HepG2 (cell line): ENCODE data around the gene GDPD5. TPM values are rescaled to one million over a fixed set of nuclear protein-coding genes. Genes with fewer than 3 reads are reported as not detected.

Experiments
- AHDC1 ChIP-seq: sonication (generic); formaldehyde crosslinking; IDR thresholded peaks from 2 replicates; pipeline ENCODE4 v1.5.1; 2020; ENCODE audit warnings: mild to moderate bottlenecking, missing genetic modification reagents, borderline replicate concordance
- CENPBD1 ChIP-seq: sonication (generic); formaldehyde crosslinking; IDR thresholded peaks from 2 replicates; pipeline ENCODE4 v1.8.0; 2022; ENCODE audit warnings: missing genetic modification reagents, low read depth, mild to moderate bottlenecking, borderline replicate concordance
- DZIP1 ChIP-seq: sonication (generic); formaldehyde crosslinking; IDR thresholded peaks from 2 replicates; pipeline ENCODE4 v1.5.0; 2020; ENCODE audit warnings: mild to moderate bottlenecking, missing genetic modification reagents
- FOXO4 ChIP-seq: sonication (generic); formaldehyde crosslinking; conservative IDR thresholded peaks from 2 replicates; pipeline ENCODE4 v1.8.1; 2023; ENCODE audit warnings: missing genetic modification reagents
- GABPA ChIP-seq, 2 experiments: IDR thresholded peaks; 2 replicates each; pipeline ENCODE4 v1.6.1; 2011 to 2016; ENCODE audit warnings: low read depth in 2 of 2, low read length in 1 of 2, missing biosample characterization in 1 of 2, missing genetic modification characterization in 1 of 2
- KAT8 ChIP-seq: IDR thresholded peaks from 2 replicates; pipeline ENCODE4 v1.6.1; 2016; ENCODE audit warnings: missing genetic modification reagents, missing compliant biosample characterization
- ONECUT2 ChIP-seq: sonication (generic); formaldehyde crosslinking; IDR thresholded peaks from 2 replicates; pipeline ENCODE4 v1.4.0; 2020; ENCODE audit warnings: missing genetic modification reagents
- PBX3 ChIP-seq: sonication (generic); formaldehyde crosslinking; IDR thresholded peaks from 2 replicates; pipeline ENCODE4 v1.8.1; 2023; ENCODE audit warnings: missing genetic modification reagents, inconsistent platforms, borderline replicate concordance
- PHF8 ChIP-seq: sonication (generic); formaldehyde crosslinking; IDR thresholded peaks from 2 replicates; pipeline ENCODE4 v1.5.0; 2020; ENCODE audit warnings: missing genetic modification reagents
- RARA ChIP-seq: IDR thresholded peaks from 2 replicates; pipeline ENCODE4 v1.6.1; 2016; ENCODE audit warnings: missing genetic modification reagents, missing compliant biosample characterization
- SIX4 ChIP-seq: sonication (generic); formaldehyde crosslinking; IDR thresholded peaks from 2 replicates; pipeline ENCODE4 v1.4.0; 2020; ENCODE audit warnings: missing genetic modification reagents
- SP1 ChIP-seq, 2 experiments: fragments of 450-650 bp in 1 of 2; sonication (generic) in 1 of 2; formaldehyde crosslinking in 1 of 2; IDR thresholded peaks; 2 replicates each; pipeline versions ENCODE4 v1.4.0 to v1.6.1; 2016 to 2020; ENCODE audit warnings: missing genetic modification reagents in 1 of 2
- SP2 ChIP-seq: sonication (generic); formaldehyde crosslinking; IDR thresholded peaks from 2 replicates; pipeline ENCODE4 v1.5.1; 2020; ENCODE audit warnings: mild to moderate bottlenecking, missing genetic modification reagents
- YEATS4 ChIP-seq: sonication (generic); formaldehyde crosslinking; IDR thresholded peaks from 2 replicates; pipeline ENCODE4 v1.4.0; 2020; ENCODE audit warnings: missing genetic modification reagents, borderline replicate concordance
- ZNF225 ChIP-seq: sonication (generic); formaldehyde crosslinking; IDR thresholded peaks from 2 replicates; pipeline ENCODE4 v1.4.0; 2020; ENCODE audit warnings: mild to moderate bottlenecking, missing genetic modification reagents
- ZNF550 ChIP-seq: sonication (generic); formaldehyde crosslinking; IDR thresholded peaks from 2 replicates; pipeline ENCODE4 v1.4.0; 2020; ENCODE audit warnings: mild to moderate bottlenecking, missing genetic modification reagents, borderline replicate concordance
- ZNF563 ChIP-seq: sonication (generic); formaldehyde crosslinking; IDR thresholded peaks from 2 replicates; pipeline ENCODE4 v1.8.0; 2022; ENCODE audit warnings: mild to moderate bottlenecking, moderate library complexity, missing genetic modification reagents
- ZNF569 ChIP-seq: sonication (generic); formaldehyde crosslinking; IDR thresholded peaks from 2 replicates; pipeline ENCODE4 v1.5.0; 2020; ENCODE audit warnings: mild to moderate bottlenecking, missing genetic modification reagents, moderate library complexity, borderline replicate concordance
- ZNF790 ChIP-seq: sonication (generic); formaldehyde crosslinking; IDR thresholded peaks from 2 replicates; pipeline ENCODE4 v1.8.0; 2022; ENCODE audit warnings: missing genetic modification reagents, mild to moderate bottlenecking, borderline replicate concordance
- polyA plus RNA-seq, 8 experiments: library from polyadenylated mRNA; depleted of rRNA in 3 of 8; stranded (reverse) in 7 of 8; unstranded in 1 of 8; fragments of >200 nt; fragmentation: Illumina TruSeq in 4 of 8; extraction: Trizol in 4 of 8; gene quantifications; 2 replicates each; pipeline versions ENCODE4 v1.2.1 to v1.2.3, GENCODE V29; 2011 to 2016; ENCODE audit warnings: low read depth in 4 of 8, missing spikeins in 1 of 8, mixed read lengths in 1 of 8; ENCODE audit not compliant: insufficient read depth in 1 of 8
- total RNA-seq, 5 experiments: library from RNA; depleted of rRNA; stranded (reverse); fragments of >200 nt; fragmentation: Illumina TruSeq; extraction: Trizol; gene quantifications; 2 replicates each; pipeline ENCODE4 v1.2.3, GENCODE V29; 2016; ENCODE audit warnings: low read depth in 1 of 5

GDPD5 gene
- total and polyA plus RNA-seq, 2 of the 13 experiments (the other 11 are each of a cell fraction or from before 2014, with no cell fraction given): 55.0 to 67.5 TPM

- TF ChIP-seq FOXO4 (no peak), YEATS4 (CRISPR knock-in tag) (no peak), ZNF550 (CRISPR knock-in tag) (no peak), SP1 (IDR thresholded peaks at IDR 0.05) (no peak), SP1 (CRISPR knock-in tag; IDR thresholded peaks at IDR 0.05) (peak; percentile 66), ZNF790 (CRISPR knock-in tag) (no peak), ZNF225 (CRISPR knock-in tag) (no peak), KAT8 (0 out of 2 replicates have a peak, but pooled peaks have one; percentile 16), SP2 (CRISPR knock-in tag) (peak; percentile 70), CENPBD1 (CRISPR knock-in tag) (no peak), RARA (no peak), GABPA (IDR thresholded peaks at IDR 0.05; ENCODE audit: low read depth, low read length) (no peak), GABPA (CRISPR knock-in tag; IDR thresholded peaks at IDR 0.05; ENCODE audit: low read depth) (no peak), ONECUT2 (CRISPR knock-in tag) (no peak), PHF8 (CRISPR knock-in tag) (peak; percentile 55), AHDC1 (CRISPR knock-in tag) (no peak), ZNF569 (CRISPR knock-in tag) (no peak), PBX3 (CRISPR knock-in tag) (no peak), ZNF563 (CRISPR knock-in tag) (no peak), SIX4 (no peak), DZIP1 (CRISPR knock-in tag) (no peak)
Measured at GRCh38 chr11:75428281-75428724, 97.4 kb downstream of the GDPD5 start (continued).
